ENCODE results near the gene FGF19. TPM values are rescaled to one million over a fixed set of nuclear protein-coding genes. Genes with fewer than 3 reads are reported as not detected.

The FGF19 gene
- total and polyA plus RNA-seq, 8 donors: not detected

- 7 to 27% (median 13%) methylated on average over 15 to 45 of the region's 45 CpGs for WGBS, 5 donors
- Histone ChIP-seq H3K27ac (no peak overlapping the region), H3K4me3 (no peak overlapping the region), H3K27me3 (peaks cover 27 to 95% (median 61%) of the 10 kb centered on the region in 3 donors), H3K9me3 (no peaks in the 10 kb centered on the region), H3K4me1 (peaks cover 11 to 45% (median 37%) of the 10 kb centered on the region in 4 donors), H3K36me3 (no peaks in the 10 kb centered on the region)
- intact Hi-C loops (cut with DNase I; ENCODE audit: low total_unique reads): no loop called here
- TF ChIP-seq POLR2A (IDR thresholded peaks at IDR 0.05): no peak
- no peak for TF ChIP-seq POLR2AphosphoS5 (IDR thresholded peaks at IDR 0.05)
- no peak for TF ChIP-seq EP300 (IDR thresholded peaks at IDR 0.05)
- TF ChIP-seq CTCF (IDR thresholded peaks at IDR 0.05): no peak
- no peak for DNase-seq
These were observed 911 bp downstream of the FGF19 start for GRCh38 chr11:69702769-69703452.

- no peaks in the 10 kb centered on the region for H3K9me3 ChIP-seq
- H3K27ac ChIP-seq: no peak overlapping the region
- H3K27me3 ChIP-seq: peaks cover 27 to 97% (median 61%) of the 10 kb centered on the region in 3 donors
- intact Hi-C loops (cut with DNase I; ENCODE audit: low total_unique reads): no loop called here
- no peak overlapping the region for H3K4me3 ChIP-seq
- WGBS, 5 donors: 4 to 12% (median 8%) methylated on average over 18 to 35 of the region's 35 CpGs
- peak in 1 of 2 donors; percentile 37 for DNase-seq
- TF ChIP-seq POLR2AphosphoS5 (IDR thresholded peaks at IDR 0.05) (no peak), CTCF (IDR thresholded peaks at IDR 0.05) (no peak), POLR2A (IDR thresholded peaks at IDR 0.05) (no peak), EP300 (IDR thresholded peaks at IDR 0.05) (no peak)
- H3K4me1 ChIP-seq: peaks cover 11 to 45% (median 37%) of the 10 kb centered on the region in 4 donors
- H3K36me3 ChIP-seq: no peaks in the 10 kb centered on the region
These were observed 1.6 kb downstream of the FGF19 start for GRCh38 chr11:69702239-69702691.

- no peaks in the 10 kb centered on the region for H3K9me3 ChIP-seq
- peaks cover 11 to 45% (median 37%) of the 10 kb centered on the region in 4 donors for H3K4me1 ChIP-seq
- H3K36me3 ChIP-seq: no peaks in the 10 kb centered on the region
- no peak overlapping the region for H3K4me3 ChIP-seq
- intact Hi-C loops (cut with DNase I; ENCODE audit: low total_unique reads): no loop called here
- no peak overlapping the region for H3K27ac ChIP-seq
- TF ChIP-seq POLR2AphosphoS5 (IDR thresholded peaks at IDR 0.05) (peak in 1 of 3 donors; percentile 6), POLR2A (IDR thresholded peaks at IDR 0.05) (no peak), CTCF (IDR thresholded peaks at IDR 0.05) (no peak), EP300 (IDR thresholded peaks at IDR 0.05) (no peak)
- 18 to 35% (median 29%) methylated on average over 12 to 20 of the region's 20 CpGs for WGBS, 5 donors
- H3K27me3 ChIP-seq: peaks cover 27 to 97% (median 45%) of the 10 kb centered on the region in 3 donors
- peak; percentile 71 to 92 for DNase-seq
These were observed 3.3 kb downstream of the FGF19 start for GRCh38 chr11:69700278-69701140.

- Histone ChIP-seq H3K4me1 (peaks cover 8 to 33% (median 30%) of the 10 kb centered on the region in 4 donors), H3K9me3 (no peaks in the 10 kb centered on the region), H3K4me3 (no peak overlapping the region), H3K27ac (no peak overlapping the region), H3K36me3 (no peaks in the 10 kb centered on the region), H3K27me3 (peaks cover 22 to 97% (median 32%) of the 10 kb centered on the region in 3 donors)
- intact Hi-C loops (cut with DNase I; ENCODE audit: low total_unique reads): no loop called here
- TF ChIP-seq POLR2AphosphoS5 (IDR thresholded peaks at IDR 0.05): no peak
- no peak for TF ChIP-seq CTCF (IDR thresholded peaks at IDR 0.05)
- TF ChIP-seq POLR2A (IDR thresholded peaks at IDR 0.05): no peak
- TF ChIP-seq EP300 (IDR thresholded peaks at IDR 0.05): no peak
- peak in 1 of 2 donors; percentile 54 for DNase-seq
- WGBS, 5 donors: 61 to 75% (median 71%) methylated on average over 12 to 13 of the region's 13 CpGs
These were observed 4.6 kb downstream of the FGF19 start for GRCh38 chr11:69699213-69699612.
